ENCODE data around the gene ARMC12. TPM values are rescaled to one million over a fixed set of nuclear protein-coding genes. Genes with fewer than 3 reads are reported as not detected.
A peak's percentile ranks its signal among the peaks of the same experiment; 100 is the strongest.
"Not testable (repeated sequence)": the region's sequence is repeated elsewhere in the genome, so short reads cannot be mapped to it uniquely, and the experiment has no call there.

The ARMC12 gene
- 0.47 TPM for total RNA-seq

- DNase-seq = no peak
Measured at GRCh38 chr6:35736982-35737412, at the start of gene ARMC12. Gene ARMC12, plus strand, starts transcription at chr6:35737032. Its CDS starts 77 bp downstream, at chr6:35737109.

GRCh38 chr6:35687658-35688604 is 48.9 kb upstream of the ARMC12 start:
- peak; percentile 27 for DNase-seq

- peak; percentile 89 for DNase-seq
Measured at GRCh38 chr6:35688605-35689322, 48.1 kb upstream of the ARMC12 start, which contains the start of gene FKBP5. Gene FKBP5, minus strand, starts transcription at chr6:35688915. Its CDS starts 46,091 bp downstream, at chr6:35642824.

- not testable (repeated sequence) for DNase-seq
Measured at GRCh38 chr6:35690006-35690405, 46.8 kb upstream of the ARMC12 start.

- DNase-seq = no peak
Measured at GRCh38 chr6:35690484-35690883, 46.3 kb upstream of the ARMC12 start.

- DNase-seq = peak; percentile 67
Measured at GRCh38 chr6:35691027-35691824, 45.6 kb upstream of the ARMC12 start.

- no peak for DNase-seq
Measured at GRCh38 chr6:35694462-35694861, 42.4 kb upstream of the ARMC12 start.

- DNase-seq = not testable (repeated sequence)
Measured at GRCh38 chr6:35698430-35698829, 38.4 kb upstream of the ARMC12 start.

GRCh38 chr6:35698858-35699257 is 38.0 kb upstream of the ARMC12 start:
- no peak for DNase-seq

- DNase-seq = no peak
Measured at GRCh38 chr6:35703554-35703953, 33.3 kb upstream of the ARMC12 start.

GRCh38 chr6:35706468-35706867 is 30.4 kb upstream of the ARMC12 start:
- no peak for DNase-seq

GRCh38 chr6:35707714-35708407 is 29.0 kb upstream of the ARMC12 start:
- DNase-seq = no peak

- no peak for DNase-seq
Measured at GRCh38 chr6:35708585-35708984, 28.2 kb upstream of the ARMC12 start.

- DNase-seq = no peak
Measured at GRCh38 chr6:35710241-35710847, 26.5 kb upstream of the ARMC12 start.

- no peak for DNase-seq
Measured at GRCh38 chr6:35711731-35712130, 25.1 kb upstream of the ARMC12 start.

- DNase-seq = no peak
Measured at GRCh38 chr6:35713006-35713767, 23.6 kb upstream of the ARMC12 start.

GRCh38 chr6:35716798-35717197 is 20.0 kb upstream of the ARMC12 start:
- no peak for DNase-seq

- no peak for DNase-seq
Measured at GRCh38 chr6:35717449-35718374, 19.1 kb upstream of the ARMC12 start.

- no peak for DNase-seq
Measured at GRCh38 chr6:35718375-35718736, 18.5 kb upstream of the ARMC12 start.
